CD4-positive, alpha-beta T cell treated with Interleukin-15 for 4 hours (primary cell): ENCODE data around the gene MCL1.
"Not testable (repeated sequence)": the region's sequence is repeated elsewhere in the genome, so short reads cannot be mapped to it uniquely, and the experiment has no call there.

Source experiments
- DNase-seq: peaks from one replicate; pipeline ENCODE4 v3.0.0-alpha.2; 2020; ENCODE audit warnings: low spot score

MCL1 gene

GRCh38 chr1:150602372-150602771 lies 23.0 kb upstream of the MCL1 start:
- not testable (repeated sequence) for DNase-seq

- DNase-seq: no peak
Observed at GRCh38 chr1:150601540-150601939, 22.1 kb upstream of the MCL1 start.

- DNase-seq: not testable (repeated sequence)
Observed at GRCh38 chr1:150598346-150598745, 18.9 kb upstream of the MCL1 start.

- DNase-seq: no peak
Observed at GRCh38 chr1:150596976-150597375, 17.6 kb upstream of the MCL1 start.

- DNase-seq: no peak
Observed at GRCh38 chr1:150596095-150596892, 16.9 kb upstream of the MCL1 start.

- DNase-seq: no peak
Observed at GRCh38 chr1:150582371-150582770, 3.0 kb upstream of the MCL1 start.

- not testable (repeated sequence) for DNase-seq
Observed at GRCh38 chr1:150581962-150582361, 2.6 kb upstream of the MCL1 start.

GRCh38 chr1:150581437-150581836 lies 2.0 kb upstream of the MCL1 start:
- not testable (repeated sequence) for DNase-seq

GRCh38 chr1:150580966-150581365 lies 1.6 kb upstream of the MCL1 start:
- not testable (repeated sequence) for DNase-seq

- no peak for DNase-seq
Observed at GRCh38 chr1:150579945-150580642, 684 bp upstream of the MCL1 start.

- DNase-seq: peak; percentile 57
Observed at GRCh38 chr1:150578272-150579109, 919 bp downstream of the MCL1 start.

GRCh38 chr1:150577557-150578271 lies 1.7 kb downstream of the MCL1 start:
- peak; percentile 51 for DNase-seq

- DNase-seq: no peak
Observed at GRCh38 chr1:150576794-150577556, 2.4 kb downstream of the MCL1 start.

- no peak for DNase-seq
Observed at GRCh38 chr1:150576367-150576711, 3.1 kb downstream of the MCL1 start.

GRCh38 chr1:150575518-150576366 lies 3.7 kb downstream of the MCL1 start:
- DNase-seq: no peak

- no peak for DNase-seq
Observed at GRCh38 chr1:150575072-150575489, 4.3 kb downstream of the MCL1 start.

- DNase-seq: no peak
Observed at GRCh38 chr1:150574260-150575071, 4.9 kb downstream of the MCL1 start.

- DNase-seq: not testable (repeated sequence)
Observed at GRCh38 chr1:150573648-150574071, 5.8 kb downstream of the MCL1 start.

GRCh38 chr1:150572918-150573647 lies 6.3 kb downstream of the MCL1 start:
- no peak for DNase-seq
